ENCODE measurements around the gene MTX1.
"Not testable (repeated sequence)": the region's sequence is repeated elsewhere in the genome, so short reads cannot be mapped to it uniquely, and the experiment has no call there.

MTX1 gene

GRCh38 chr1:155208541-155209311 is at the start of gene MTX1:
Gene MTX1 (plus strand): TSS chr1:155208695. CDS start chr1:155208805, 110 bp downstream.
- DNase-seq (ENCODE audit: low read depth), result peak; percentile 93

GRCh38 chr1:155158991-155159390 is 49.5 kb upstream of the MTX1 start:
- no peak for DNase-seq (ENCODE audit: low read depth)

- no peak for DNase-seq (ENCODE audit: low read depth)
Measured at GRCh38 chr1:155160128-155160527, 48.4 kb upstream of the MTX1 start.

GRCh38 chr1:155162631-155163030 is 45.9 kb upstream of the MTX1 start:
- not testable (repeated sequence) for DNase-seq (ENCODE audit: low read depth)

- DNase-seq (ENCODE audit: low read depth), result not testable (repeated sequence)
Measured at GRCh38 chr1:155163785-155164184, 44.7 kb upstream of the MTX1 start.

- not testable (repeated sequence) for DNase-seq (ENCODE audit: low read depth)
Measured at GRCh38 chr1:155164625-155165024, 43.9 kb upstream of the MTX1 start.

GRCh38 chr1:155166051-155166470 is 42.4 kb upstream of the MTX1 start:
- DNase-seq (ENCODE audit: low read depth), result no peak

GRCh38 chr1:155166471-155167165 is 41.9 kb upstream of the MTX1 start:
- DNase-seq (ENCODE audit: low read depth), result no peak

- peak; percentile 63 for DNase-seq (ENCODE audit: low read depth)
Measured at GRCh38 chr1:155167166-155168104, 41.1 kb upstream of the MTX1 start.

GRCh38 chr1:155168105-155168445 is 40.4 kb upstream of the MTX1 start:
- DNase-seq (ENCODE audit: low read depth), result not testable (repeated sequence)

- DNase-seq (ENCODE audit: low read depth), result no peak
Measured at GRCh38 chr1:155168456-155169210, 39.9 kb upstream of the MTX1 start.

GRCh38 chr1:155169541-155169940 is 39.0 kb upstream of the MTX1 start:
- DNase-seq (ENCODE audit: low read depth), result no peak

GRCh38 chr1:155170101-155170785 is 38.3 kb upstream of the MTX1 start:
- no peak for DNase-seq (ENCODE audit: low read depth)

- DNase-seq (ENCODE audit: low read depth), result no peak
Measured at GRCh38 chr1:155170806-155171205, 37.7 kb upstream of the MTX1 start.

GRCh38 chr1:155171836-155172731 is 36.4 kb upstream of the MTX1 start:
- no peak for DNase-seq (ENCODE audit: low read depth)

GRCh38 chr1:155172732-155173477 is 35.6 kb upstream of the MTX1 start, which contains the start of gene KRTCAP2:
Gene KRTCAP2 (minus strand): TSS chr1:155173304. CDS start chr1:155173224, 80 bp downstream.
- peak; percentile 95 for DNase-seq (ENCODE audit: low read depth)

GRCh38 chr1:155173478-155174323 is 34.8 kb upstream of the MTX1 start, which contains the start of gene TRIM46:
Gene TRIM46 (plus strand): TSS chr1:155173849. CDS start chr1:155173967, 118 bp downstream.
- DNase-seq (ENCODE audit: low read depth), result peak; percentile 24

All from fibroblast of gingiva (primary cell).